Hepatocyte (in vitro differentiated cells): ENCODE measurements around the gene ZNF205. TPM values are rescaled to one million over a fixed set of nuclear protein-coding genes. Genes with fewer than 3 reads are reported as not detected.

ENCODE experiments used
- DNase-seq: peaks from one replicate; pipeline ENCODE4 v3.0.0-alpha.2; 2016; ENCODE audit warnings: low spot score
- H2AFZ ChIP-seq: fragments of 200-600 bp; sonication (generic); 2 replicates; pipeline ENCODE4 v1.6.0; 2016; ENCODE audit warnings: antibody characterized with exemption, mild to moderate bottlenecking
- H3K27ac ChIP-seq: fragments of 200-600 bp; sonication (generic); 2 replicates; pipeline ENCODE4 v1.5.1; 2016; ENCODE audit warnings: mild to moderate bottlenecking
- H3K27me3 ChIP-seq: fragments of 200-600 bp; sonication (generic); 2 replicates; pipeline ENCODE4 v1.6.1; 2016
- H3K36me3 ChIP-seq: fragments of 200-600 bp; sonication (generic); replicated peaks from 2 replicates; pipeline ENCODE4 v1.5.1; 2016; ENCODE audit warnings: low read depth; ENCODE audit not compliant: insufficient read depth
- H3K4me1 ChIP-seq: fragments of 200-600 bp; sonication (generic); 2 replicates; pipeline ENCODE4 v1.5.1; 2016; ENCODE audit warnings: mild to moderate bottlenecking, moderate library complexity; ENCODE audit not compliant: insufficient read depth
- H3K4me2 ChIP-seq: fragments of 200-600 bp; sonication (generic); 2 replicates; pipeline ENCODE4 v1.6.0; 2016
- H3K4me3 ChIP-seq: fragments of 200-600 bp; sonication (generic); 2 replicates; pipeline ENCODE4 v1.5.1; 2016; ENCODE audit warnings: mild to moderate bottlenecking
- H3K79me2 ChIP-seq: fragments of 200-600 bp; sonication (generic); 2 replicates; pipeline ENCODE4 v1.6.0; 2017; ENCODE audit warnings: mild to moderate bottlenecking
- H3K9me2 ChIP-seq: fragments of 200-600 bp; sonication (generic); replicated peaks from 2 replicates; pipeline ENCODE4 v1.6.0; 2017; ENCODE audit warnings: mild to moderate bottlenecking; ENCODE audit not compliant: insufficient read depth
- H3K9me3 ChIP-seq: fragments of 200-600 bp; sonication (generic); 2 replicates; pipeline ENCODE4 v1.5.1; 2016; ENCODE audit warnings: low read depth, mild to moderate bottlenecking
- H4K20me1 ChIP-seq: fragments of 200-600 bp; sonication (generic); 2 replicates; pipeline ENCODE4 v1.6.0; 2016; ENCODE audit warnings: mild to moderate bottlenecking; ENCODE audit not compliant: insufficient read depth, poor library complexity, severe bottlenecking
- CTCF ChIP-seq: fragments of 200-600 bp; sonication (generic); IDR thresholded peaks from 2 replicates; pipeline ENCODE4 v1.5.1; 2016; ENCODE audit warnings: antibody characterized with exemption, mild to moderate bottlenecking; ENCODE audit not compliant: poor library complexity
- EZH2 ChIP-seq: fragments of 200-600 bp; sonication (generic); IDR thresholded peaks from 2 replicates; pipeline ENCODE4 v1.6.1; 2016; ENCODE audit warnings: antibody characterized with exemption, mild to moderate bottlenecking, borderline replicate concordance
- EZH2phosphoT487 ChIP-seq: fragments of 200-600 bp; sonication (generic); IDR thresholded peaks from one replicate; pipeline ENCODE4 v1.6.1; 2018; ENCODE audit warnings: antibody characterized with exemption, mild to moderate bottlenecking, low read depth, moderate library complexity; ENCODE audit not compliant: unreplicated experiment, severe bottlenecking
- WGBS: methylation state at CpG from one replicate; pipeline ENCODE4 v1.1.6; 2016; ENCODE audit warnings: low lambda C conversion rate; ENCODE audit errors: missing lambda C conversion rate; 5-methylcytosine and 5-hydroxymethylcytosine counted together
- polyA plus RNA-seq: library from polyadenylated mRNA; unstranded; fragments of >200 nt; fragmentation: Nextera tagmentation; extraction: Ambion mirVana; gene quantifications from 2 replicates; pipeline ENCODE4 v1.2.1, GENCODE V29; 2016
- total RNA-seq: library from RNA; depleted of rRNA; stranded (reverse); fragments of >200 nt; gene quantifications from 2 replicates; pipeline ENCODE4 v1.2.3, GENCODE V29; 2014

ZNF205 gene
- total and polyA plus RNA-seq, 2 experiments from 2014 or later = 12.3 to 12.6 TPM

GRCh38 chr16:3101018-3101840, 11.2 kb upstream of the ZNF205 start:
- Histone ChIP-seq H4K20me1 (no peaks in the 10 kb centered on the region), H3K4me1 (peaks cover 4% of the 10 kb centered on the region), H2AFZ (no peak overlapping the region), H3K4me3 (no peak overlapping the region), H3K27ac (no peak overlapping the region), H3K9me3 (no peaks in the 10 kb centered on the region), H3K79me2 (no peaks in the 10 kb centered on the region), H3K4me2 (no peak overlapping the region), H3K9me2 (no peaks in the 10 kb centered on the region), H3K36me3 (no peaks in the 10 kb centered on the region), H3K27me3 (peaks cover 10% of the 10 kb centered on the region)
- peak; percentile 68 for DNase-seq
- 61% methylated on average over 29 of the region's 29 CpGs for WGBS
- peak; percentile 53 for TF ChIP-seq CTCF
- no peak for TF ChIP-seq EZH2

GRCh38 chr16:3101841-3102470, 10.4 kb upstream of the ZNF205 start:
- Histone ChIP-seq H3K27me3 (peaks cover 10% of the 10 kb centered on the region), H3K4me1 (peaks cover 4% of the 10 kb centered on the region), H3K9me3 (no peaks in the 10 kb centered on the region), H2AFZ (no peak overlapping the region), H3K4me2 (no peak overlapping the region), H3K79me2 (no peaks in the 10 kb centered on the region), H4K20me1 (no peaks in the 10 kb centered on the region), H3K4me3 (no peak overlapping the region), H3K27ac (no peak overlapping the region), H3K36me3 (no peaks in the 10 kb centered on the region), H3K9me2 (no peaks in the 10 kb centered on the region)
- WGBS = 39% methylated on average over 27 of the region's 27 CpGs
- TF ChIP-seq EZH2phosphoT487 = no peak
- no peak for TF ChIP-seq CTCF
- no peak for DNase-seq

GRCh38 chr16:3106205-3106928, 6.0 kb upstream of the ZNF205 start:
- H4K20me1 ChIP-seq = no peaks in the 10 kb centered on the region

More at GRCh38 chr16:3106205-3106928, 6.0 kb upstream of the ZNF205 start:
- TF ChIP-seq EZH2phosphoT487 = no peak
- TF ChIP-seq EZH2 = no peak
- TF ChIP-seq CTCF = no peak
- WGBS = 2% methylated on average over 59 of the region's 74 CpGs
- no peaks in the 10 kb centered on the region for H3K79me2 ChIP-seq
- no peaks in the 10 kb centered on the region for H3K4me1 ChIP-seq
- H3K9me2 ChIP-seq = no peaks in the 10 kb centered on the region
- no peaks in the 10 kb centered on the region for H3K9me3 ChIP-seq
- peak overlapping the region; percentile 95 for H2AFZ ChIP-seq
- no peaks in the 10 kb centered on the region for H3K27me3 ChIP-seq
- H3K4me3 ChIP-seq = peak overlapping the region; percentile 46
- H3K36me3 ChIP-seq = no peaks in the 10 kb centered on the region
- peak; percentile 96 for DNase-seq
- H3K27ac ChIP-seq = peak overlapping the region; percentile 73
- H3K4me2 ChIP-seq = peak overlapping the region; percentile 92
